Lower leg skin (tissue), 3 donors: ENCODE data around the gene ZBTB47.

Source experiments
- CTCF ChIP-seq, 3 donors: fragments of 450-650 bp; IDR thresholded peaks; one replicate each; pipeline ENCODE4 v1.5.1; 2016; ENCODE audit warnings: antibody characterized with exemption in 3 of 3, mild to moderate bottlenecking in 3 of 3, moderate library complexity in 2 of 3
- POLR2A ChIP-seq, 2 donors: fragments of 450-650 bp; IDR thresholded peaks; one replicate each; pipeline ENCODE4 v1.6.1; 2016 to 2017; ENCODE audit warnings: antibody characterized with exemption in 2 of 2, mild to moderate bottlenecking in 1 of 2, moderate library complexity in 1 of 2

- TF ChIP-seq CTCF (IDR thresholded peaks at IDR 0.05) (no peak), POLR2A (IDR thresholded peaks at IDR 0.05) (no peak)
Measured at GRCh38 chr3:42682301-42683070, 29.0 kb downstream of the ZBTB47 start.
